Natural killer cell treated with Interleukin-12 subunit alpha and Interleukin-12 subunit beta and Interleukin-15 and Interleukin-18, amount 100 ng/mL, for 72 hours (primary cell): ENCODE data around the gene TDRD7. TPM values are rescaled to one million over a fixed set of nuclear protein-coding genes. Genes with fewer than 3 reads are reported as not detected.

Experiments used
- ATAC-seq, 2 donors: fragments of 150-1000 bp; cut with Tn5 transposase in 1 of 2; sonication (Bioruptor Pico), chemical (Tn5 transposase) in 1 of 2; 2 replicates each; pipeline ENCODE4 v1.10.0; 2021
- DNase-seq: peaks from one replicate; pipeline ENCODE4 v3.0.0; 2022; ENCODE audit warnings: low spot score
- H3K27ac Mint-ChIP-seq, 2 donors: 1 replicate in 1 of 2; 2 replicates in 1 of 2; pipeline ENCODE4 v1.8.0; 2022; ENCODE audit warnings: mixed read lengths in 2 of 2, mild to moderate bottlenecking in 1 of 2, moderate library complexity in 1 of 2
- H3K27me3 Mint-ChIP-seq, 2 donors: 1 replicate in 1 of 2; 2 replicates in 1 of 2; pipeline ENCODE4 v1.8.0; 2022; ENCODE audit warnings: mixed read lengths in 2 of 2
- H3K36me3 Mint-ChIP-seq: one replicate; pipeline ENCODE4 v1.8.0; 2022; ENCODE audit warnings: mixed read lengths
- H3K4me1 Mint-ChIP-seq, 2 donors: 1 replicate in 1 of 2; 2 replicates in 1 of 2; pipeline ENCODE4 v1.8.0; 2022; ENCODE audit warnings: low read depth in 2 of 2, mixed read lengths in 2 of 2, mild to moderate bottlenecking in 1 of 2
- H3K4me3 Mint-ChIP-seq: one replicate; pipeline ENCODE4 v1.8.0; 2022; ENCODE audit warnings: mixed read lengths
- H3K9me3 Mint-ChIP-seq: 2 replicates; pipeline ENCODE4 v1.8.0; 2022; ENCODE audit warnings: mixed read lengths
- total RNA-seq, 2 donors: library from RNA; stranded (reverse); gene quantifications; one replicate each; pipeline ENCODE4 v1.2.3, GENCODE V29; 2022

Gene TDRD7
- total RNA-seq, 2 donors from 2014 or later: 4.5 to 10.3 TPM

GRCh38 chr9:97531888-97532376 is 120.0 kb downstream of the TDRD7 start:
- peaks cover 10 to 14% of the 10 kb centered on the region in 2 donors for H3K27me3 Mint-ChIP-seq
- no peaks in the 10 kb centered on the region for H3K9me3 Mint-ChIP-seq
- H3K4me1 Mint-ChIP-seq: peaks cover 0 to 10% of the 10 kb centered on the region in 2 donors
- H3K36me3 Mint-ChIP-seq: no peaks in the 10 kb centered on the region
- no peak overlapping the region for H3K27ac Mint-ChIP-seq
- DNase-seq (no peak), ATAC-seq (no peak)
- no peak overlapping the region for H3K4me3 Mint-ChIP-seq

DNA sequence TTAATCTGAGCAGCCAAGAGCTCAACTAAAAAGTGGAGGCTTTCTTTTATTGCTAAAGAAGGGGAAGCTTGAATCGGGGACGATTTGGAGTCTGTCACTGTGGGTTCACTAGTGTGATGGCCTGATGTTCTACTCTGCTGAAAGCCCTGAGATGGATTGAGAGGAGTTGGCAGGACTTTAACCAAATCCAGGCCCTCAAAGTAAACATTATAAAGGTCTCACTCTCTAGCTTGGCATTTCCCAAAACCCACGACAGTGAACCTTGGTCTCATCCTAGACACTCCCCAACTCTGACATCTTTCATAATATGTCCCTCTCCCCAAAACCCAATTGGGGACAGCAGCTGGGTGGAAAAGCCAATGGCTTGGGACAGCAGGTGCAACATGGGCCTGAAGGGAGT is 122.3 kb downstream of the TDRD7 start:
- H3K9me3 Mint-ChIP-seq: no peaks in the 10 kb centered on the region
- no peaks in the 10 kb centered on the region for H3K36me3 Mint-ChIP-seq
- H3K27me3 Mint-ChIP-seq: peaks cover 12 to 19% of the 10 kb centered on the region in 2 donors
- H3K4me1 Mint-ChIP-seq: peaks cover 0 to 10% of the 10 kb centered on the region in 2 donors
- no peak for ATAC-seq
- no peak overlapping the region for H3K27ac Mint-ChIP-seq
- no peak for DNase-seq
- no peak overlapping the region for H3K4me3 Mint-ChIP-seq

- DNase-seq: no peak
- Mint-ChIP-seq H3K4me3 (no peak overlapping the region), H3K9me3 (no peaks in the 10 kb centered on the region), H3K27me3 (peaks cover 11 to 21% of the 10 kb centered on the region in 2 donors), H3K27ac (no peak overlapping the region), H3K4me1 (peaks cover 0 to 2% of the 10 kb centered on the region in 2 donors), H3K36me3 (no peaks in the 10 kb centered on the region)
- ATAC-seq: peak; percentile 25 to 41
Measured at GRCh38 chr9:97534961-97535594, 123.2 kb downstream of the TDRD7 start.

DNA sequence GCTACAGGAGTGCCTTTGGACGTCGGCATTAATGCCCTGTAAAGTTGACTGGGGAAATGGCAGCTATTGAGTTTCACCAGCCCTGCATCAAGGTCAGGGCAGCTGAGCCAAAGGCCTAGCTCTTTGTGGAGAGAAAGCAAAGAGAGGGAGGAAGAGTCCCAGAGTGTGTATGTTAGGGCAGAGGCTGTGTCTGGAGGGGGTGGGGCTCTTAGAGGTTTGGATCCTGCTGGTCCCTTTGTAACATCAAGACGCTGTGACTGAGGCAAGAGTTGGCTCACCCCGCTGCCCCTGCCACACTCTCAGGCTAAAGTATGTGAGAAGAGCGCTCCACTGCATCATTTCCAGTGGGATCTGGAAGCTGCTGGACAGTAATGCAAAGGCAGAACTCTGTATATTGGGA is 123.9 kb downstream of the TDRD7 start:
- ATAC-seq: no peak
- Mint-ChIP-seq H3K9me3 (no peaks in the 10 kb centered on the region), H3K4me1 (no peaks in the 10 kb centered on the region), H3K27ac (no peak overlapping the region), H3K36me3 (no peaks in the 10 kb centered on the region), H3K4me3 (no peak overlapping the region), H3K27me3 (peaks cover 9 to 21% of the 10 kb centered on the region in 2 donors)
- DNase-seq: no peak

GRCh38 chr9:97536480-97536879 is 124.6 kb downstream of the TDRD7 start:
- DNase-seq: no peak

DNA sequence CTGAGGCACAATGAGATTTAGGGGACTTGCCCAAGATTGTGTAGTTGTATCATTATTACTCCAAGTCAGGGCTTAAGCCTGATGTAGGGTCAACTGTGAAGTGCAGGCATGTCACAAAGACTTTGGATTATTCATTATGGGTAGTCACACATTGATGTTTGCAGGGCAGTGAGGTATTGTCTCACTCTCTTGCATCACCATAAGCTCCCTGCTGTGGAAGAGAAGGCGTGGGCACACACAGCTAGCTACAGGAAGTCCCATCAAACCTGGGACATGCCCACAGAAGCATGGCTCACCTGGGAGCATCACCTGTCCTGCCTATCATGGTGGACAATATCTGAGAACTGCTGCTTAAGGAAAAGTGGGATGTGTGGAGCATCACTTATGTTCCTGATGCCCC is 131.7 kb downstream of the TDRD7 start:
- H3K4me3 Mint-ChIP-seq: no peak overlapping the region
- no peak for ATAC-seq

More at GRCh38 chr9:97536480-97536879, 124.6 kb downstream of the TDRD7 start:
- Mint-ChIP-seq H3K4me3 (no peak overlapping the region), H3K27me3 (peaks cover 9 to 21% of the 10 kb centered on the region in 2 donors), H3K27ac (no peak overlapping the region), H3K9me3 (no peaks in the 10 kb centered on the region), H3K4me1 (no peaks in the 10 kb centered on the region), H3K36me3 (no peaks in the 10 kb centered on the region)
- ATAC-seq: no peak

GRCh38 chr9:97545486-97545885 is 133.6 kb downstream of the TDRD7 start:
- Mint-ChIP-seq H3K27ac (no peak overlapping the region), H3K9me3 (no peaks in the 10 kb centered on the region), H3K27me3 (peaks cover 6 to 9% of the 10 kb centered on the region in 2 donors), H3K4me1 (no peaks in the 10 kb centered on the region), H3K4me3 (no peak overlapping the region), H3K36me3 (no peaks in the 10 kb centered on the region)
- ATAC-seq: no peak
- DNase-seq: no peak

More for the DNA sequence above, 131.7 kb downstream of the TDRD7 start:
- peaks cover 4 to 7% of the 10 kb centered on the region in 2 donors for H3K27me3 Mint-ChIP-seq
- no peaks in the 10 kb centered on the region for H3K4me1 Mint-ChIP-seq
- H3K9me3 Mint-ChIP-seq: no peaks in the 10 kb centered on the region
- DNase-seq: no peak
- H3K27ac Mint-ChIP-seq: no peak overlapping the region
- H3K36me3 Mint-ChIP-seq: no peaks in the 10 kb centered on the region

Other genes with a start within 250 kb of the TDRD7 start
- gene CCDC180, start 104.4 kb upstream of the TDRD7 start, total RNA-seq: 1 to 10 TPM; 2.3 to 4.9 TPM
- 1 to 10 TPM; 1.1 to 2.1 TPM for gene TMOD1, start 89.6 kb downstream of the TDRD7 start, total RNA-seq
- 10 to 100 TPM; 18.8 to 25.4 TPM for gene TSTD2, start 221.3 kb downstream of the TDRD7 start, total RNA-seq
- 10 to 100 TPM; 29.4 to 63.5 TPM for gene NCBP1, start 221.7 kb downstream of the TDRD7 start, total RNA-seq